Stimulated activated CD4-positive, alpha-beta T cell treated with anti-CD3 and anti-CD28 coated beads, Interleukin-1b, Interleukin-23, amount 100 ng/mL, for 48 hours (primary cell): ENCODE results near the gene DAPK3.
"Not testable (repeated sequence)": the region's sequence is repeated elsewhere in the genome, so short reads cannot be mapped to it uniquely, and the experiment has no call there.

Experiments used
- DNase-seq: peaks from one replicate; pipeline ENCODE4 v3.0.0-alpha.2; 2020

DAPK3 gene

GRCh38 chr19:3977242-3978143 is 6.6 kb upstream of the DAPK3 start:
- DNase-seq: no peak

GRCh38 chr19:3976495-3977241 is 5.8 kb upstream of the DAPK3 start:
- no peak for DNase-seq

GRCh38 chr19:3975637-3976087 is 4.8 kb upstream of the DAPK3 start:
- no peak for DNase-seq

- no peak for DNase-seq
Observed at GRCh38 chr19:3975144-3975543, 4.2 kb upstream of the DAPK3 start.

- no peak for DNase-seq
Observed at GRCh38 chr19:3970313-3970807, 539 bp downstream of the DAPK3 start.

- no peak for DNase-seq
Observed at GRCh38 chr19:3969435-3970312, 1.2 kb downstream of the DAPK3 start.

GRCh38 chr19:3968556-3969434 is 2.1 kb downstream of the DAPK3 start:
- no peak for DNase-seq

GRCh38 chr19:3967983-3968382 is 2.9 kb downstream of the DAPK3 start:
- DNase-seq: not testable (repeated sequence)

GRCh38 chr19:3966051-3967017 is 4.6 kb downstream of the DAPK3 start:
- no peak for DNase-seq

- DNase-seq: no peak
Observed at GRCh38 chr19:3964256-3965194, 6.4 kb downstream of the DAPK3 start.

GRCh38 chr19:3963458-3964255 is 7.2 kb downstream of the DAPK3 start:
- DNase-seq: no peak

- no peak for DNase-seq
Observed at GRCh38 chr19:3961007-3961406, 9.9 kb downstream of the DAPK3 start.

GRCh38 chr19:3959766-3960131 is 11.2 kb downstream of the DAPK3 start:
- no peak for DNase-seq

GRCh38 chr19:3958836-3959765 is 11.8 kb downstream of the DAPK3 start:
- DNase-seq: no peak

GRCh38 chr19:3955688-3956087 is 15.2 kb downstream of the DAPK3 start:
- no peak for DNase-seq

GRCh38 chr19:3955276-3955675 is 15.6 kb downstream of the DAPK3 start:
- not testable (repeated sequence) for DNase-seq

- no peak for DNase-seq
Observed at GRCh38 chr19:3954107-3954506, 16.8 kb downstream of the DAPK3 start.
